ENCODE data around the gene CDH11.

- TF ChIP-seq CTCF (IDR thresholded peaks at IDR 0.05; ENCODE audit: low read depth, low read length, poor library complexity, severe bottlenecking) (no peak), EZH2phosphoT487 (IDR thresholded peaks at IDR 0.05; ENCODE audit: borderline replicate concordance, low read length) (no peak)
These were observed 52.8 kb downstream of the CDH11 start for GRCh38 chr16:65069065-65069464.

Measured in DOHH2 (cell line).